Testis (tissue), 3 donors: Measurements from ENCODE around the gene CNTFR. TPM values are rescaled to one million over a fixed set of nuclear protein-coding genes. Genes with fewer than 3 reads are reported as not detected.
A peak's percentile ranks its signal among the peaks of the same experiment; 100 is the strongest.

Source experiments
- DNase-seq: peaks from one replicate; pipeline ENCODE4 v3.0.0-alpha.2; 2019
- H3K27ac ChIP-seq, 2 donors: fragments of 200-600 bp; sonication (generic); one replicate each; pipeline ENCODE4 v1.5.1; 2019
- H3K27me3 ChIP-seq: fragments of 200-600 bp; sonication (generic); one replicate; pipeline ENCODE4 v1.5.1; 2019
- H3K36me3 ChIP-seq: fragments of 200-600 bp; sonication (generic); one replicate; pipeline ENCODE4 v1.5.1; 2017; ENCODE audit warnings: low read depth; ENCODE audit errors: missing control alignments
- H3K4me1 ChIP-seq: fragments of 200-600 bp; sonication (generic); one replicate; pipeline ENCODE4 v1.5.1; 2019
- H3K4me3 ChIP-seq, 2 donors: fragments of 200-600 bp; sonication (generic); one replicate each; pipeline ENCODE4 v1.5.1; 2017 to 2019
- H3K9me3 ChIP-seq: fragments of 200-600 bp; sonication (generic); one replicate; pipeline ENCODE4 v1.5.1; 2017
- POLR2A ChIP-seq: fragments of 450-650 bp; IDR thresholded peaks from one replicate; pipeline ENCODE4 v1.6.1; 2017; ENCODE audit warnings: antibody characterized with exemption, mild to moderate bottlenecking, moderate library complexity
- WGBS, 2 donors: methylation state at CpG; one replicate each; pipeline ENCODE4 v1.1.5; 2018; 5-methylcytosine and 5-hydroxymethylcytosine counted together
- intact Hi-C: fragments of 100-400 bp; cut with DNase I; formaldehyde crosslinking; loops from one replicate; pipeline ENCODE4 v1.15.1; 2023; ENCODE audit warnings: low total_unique reads
- polyA plus RNA-seq: library from polyadenylated mRNA; stranded (reverse); fragments of 350-450 nt; fragmentation: Illumina TruSeq; extraction: RNeasy Lipid Tissue Mini Kit (QIAGEN cat#74804); gene quantifications from one replicate; pipeline ENCODE4 v1.2.3, GENCODE V29; 2014; ENCODE audit warnings: low read depth, low replicate concordance; ENCODE audit not compliant: insufficient read depth
- total RNA-seq, 2 donors: library from RNA; depleted of rRNA; stranded (reverse); fragments of >200 nt; gene quantifications; one replicate each; pipeline ENCODE4 v1.2.3, GENCODE V29; 2016
- TF ChIP-seq, protein P1 (sequence below), 3 experiments: fragments of 450-650 bp in 2 of 3; fragments of 200-600 bp in 1 of 3; sonication (generic) in 1 of 3; IDR thresholded peaks; one replicate each; pipeline ENCODE4 v1.5.1; 2016 to 2019; ENCODE audit warnings: antibody characterized with exemption in 3 of 3, mild to moderate bottlenecking in 2 of 3, moderate library complexity in 1 of 3

The CNTFR gene
- total and polyA plus RNA-seq, 3 donors from 2014 or later: 11.8 to 16.0 (median 16.0) TPM

GRCh38 chr9:34590381-34591247, 1.1 kb upstream of the CNTFR start:
- Histone ChIP-seq H3K36me3 (no peaks in the 10 kb centered on the region), H3K4me3 (peak overlapping the region; percentile 45 to 56), H3K9me3 (no peaks in the 10 kb centered on the region), H3K27me3 (no peaks in the 10 kb centered on the region), H3K4me1 (peaks cover 26% of the 10 kb centered on the region), H3K27ac (peak overlapping the region in 1 of 2 donors; percentile 36)
- 47% methylated on average over 17 to 23 of the region's 40 CpGs for WGBS, 2 donors
- no peak for TF ChIP-seq POLR2A
- TF ChIP-seq, protein P1, sequence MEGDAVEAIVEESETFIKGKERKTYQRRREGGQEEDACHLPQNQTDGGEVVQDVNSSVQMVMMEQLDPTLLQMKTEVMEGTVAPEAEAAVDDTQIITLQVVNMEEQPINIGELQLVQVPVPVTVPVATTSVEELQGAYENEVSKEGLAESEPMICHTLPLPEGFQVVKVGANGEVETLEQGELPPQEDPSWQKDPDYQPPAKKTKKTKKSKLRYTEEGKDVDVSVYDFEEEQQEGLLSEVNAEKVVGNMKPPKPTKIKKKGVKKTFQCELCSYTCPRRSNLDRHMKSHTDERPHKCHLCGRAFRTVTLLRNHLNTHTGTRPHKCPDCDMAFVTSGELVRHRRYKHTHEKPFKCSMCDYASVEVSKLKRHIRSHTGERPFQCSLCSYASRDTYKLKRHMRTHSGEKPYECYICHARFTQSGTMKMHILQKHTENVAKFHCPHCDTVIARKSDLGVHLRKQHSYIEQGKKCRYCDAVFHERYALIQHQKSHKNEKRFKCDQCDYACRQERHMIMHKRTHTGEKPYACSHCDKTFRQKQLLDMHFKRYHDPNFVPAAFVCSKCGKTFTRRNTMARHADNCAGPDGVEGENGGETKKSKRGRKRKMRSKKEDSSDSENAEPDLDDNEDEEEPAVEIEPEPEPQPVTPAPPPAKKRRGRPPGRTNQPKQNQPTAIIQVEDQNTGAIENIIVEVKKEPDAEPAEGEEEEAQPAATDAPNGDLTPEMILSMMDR (IDR thresholded peaks at IDR 0.05): no peak
- no peak for DNase-seq
- intact Hi-C loops: loop anchor here (5.0 kb wide), 1 partner anchor 38 kb away; no protein-coding TSS in a partner anchor

DNA sequence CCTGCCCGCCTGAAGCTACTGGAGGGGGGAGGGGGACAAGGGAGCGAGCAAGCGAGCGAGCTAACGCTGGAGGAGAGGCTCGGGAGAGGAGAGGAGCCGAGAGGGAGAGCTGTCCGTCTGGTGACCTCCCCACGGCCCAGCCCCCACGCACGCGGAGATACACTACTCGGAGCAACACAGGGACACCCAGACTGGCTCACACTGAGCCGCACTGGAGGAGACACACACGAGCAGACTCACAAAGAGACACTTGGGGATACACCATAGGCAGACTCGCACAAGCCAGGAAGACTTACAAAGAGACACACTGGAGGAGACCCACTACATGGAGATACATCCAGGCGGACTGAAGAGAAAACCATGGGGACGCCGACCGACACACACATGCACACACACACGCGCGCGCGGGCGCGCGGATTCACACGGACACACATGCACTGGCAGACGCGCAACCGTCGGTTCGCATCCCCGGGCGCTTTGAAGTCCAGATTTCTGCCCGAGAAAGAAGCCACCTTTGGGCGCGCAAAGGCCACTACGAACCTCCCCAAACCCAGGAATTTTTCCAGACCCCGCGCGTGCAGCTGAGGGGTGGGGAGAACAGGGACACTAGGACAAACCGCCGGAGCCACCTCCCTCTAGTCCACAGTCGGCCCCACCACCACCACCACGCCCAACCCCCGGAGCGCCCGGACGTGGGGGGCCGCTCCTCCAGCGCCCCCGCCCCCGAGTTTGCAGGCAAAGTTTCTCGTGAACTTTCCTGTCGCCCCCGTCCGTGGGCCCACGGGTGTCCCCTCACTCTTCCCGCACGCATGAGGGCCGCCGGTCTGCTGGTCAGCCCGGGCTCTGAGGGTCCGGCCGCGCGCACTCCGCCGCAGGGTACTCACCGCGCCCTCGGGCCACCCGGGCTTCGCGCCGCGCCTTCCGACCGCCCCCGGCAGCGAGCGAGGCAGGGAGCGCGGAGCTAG, 571 bp downstream of the CNTFR start:
- H3K27me3 ChIP-seq: no peaks in the 10 kb centered on the region
- H3K4me1 ChIP-seq: peaks cover 21% of the 10 kb centered on the region
- H3K27ac ChIP-seq: no peak overlapping the region
- intact Hi-C loops: no loop called here
- no peaks in the 10 kb centered on the region for H3K9me3 ChIP-seq
- TF ChIP-seq POLR2A: no peak
- TF ChIP-seq, protein P1 (IDR thresholded peaks at IDR 0.05): no peak
- H3K36me3 ChIP-seq: no peaks in the 10 kb centered on the region
- peak overlapping the region; percentile 45 to 56 for H3K4me3 ChIP-seq
- DNase-seq: no peak
- WGBS, 2 donors: 2% methylated on average over 31 to 73 of the region's 86 CpGs

DNA sequence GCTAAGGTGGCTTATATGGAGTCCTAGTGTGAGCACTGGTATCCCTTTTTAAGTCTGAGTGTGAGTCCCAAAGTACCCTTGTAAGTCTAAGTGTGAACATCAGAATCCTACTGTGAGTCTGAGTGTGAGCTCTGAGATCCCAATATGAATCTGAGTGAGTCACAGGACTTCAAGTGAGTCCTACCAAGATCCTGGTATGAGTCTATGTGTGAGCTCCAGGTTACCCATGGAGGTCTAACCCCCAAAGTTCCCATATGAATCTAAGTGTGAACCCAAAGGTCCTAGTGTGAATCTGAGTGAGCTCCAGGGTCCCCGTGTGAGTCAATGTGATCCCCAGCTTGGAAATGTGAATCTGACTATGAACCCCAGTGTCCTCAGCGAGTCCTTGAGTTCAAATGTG, 2.3 kb downstream of the CNTFR start:
- Histone ChIP-seq H3K4me3 (no peak overlapping the region), H3K27me3 (no peaks in the 10 kb centered on the region), H3K4me1 (peaks cover 6% of the 10 kb centered on the region), H3K36me3 (no peaks in the 10 kb centered on the region), H3K9me3 (no peaks in the 10 kb centered on the region), H3K27ac (no peak overlapping the region)
- 71 to 81% methylated on average over 2 of the region's 2 CpGs for WGBS, 2 donors
- intact Hi-C loops: no loop called here
- DNase-seq: no peak
- TF ChIP-seq POLR2A: no peak
- TF ChIP-seq, protein P1 (IDR thresholded peaks at IDR 0.05): no peak

- Histone ChIP-seq H3K27me3 (no peaks in the 10 kb centered on the region), H3K27ac (no peak overlapping the region), H3K4me3 (no peak overlapping the region), H3K4me1 (peaks cover 5% of the 10 kb centered on the region), H3K9me3 (no peaks in the 10 kb centered on the region), H3K36me3 (no peaks in the 10 kb centered on the region)
- no peak for DNase-seq
- intact Hi-C loops: no loop called here
- TF ChIP-seq, protein P1 (IDR thresholded peaks at IDR 0.05): no peak
- no peak for TF ChIP-seq POLR2A
- WGBS, 2 donors: 77 to 85% methylated on average over 5 to 10 of the region's 11 CpGs
Measured at GRCh38 chr9:34585946-34586669, 3.4 kb downstream of the CNTFR start.
